ENCODE data around the gene ARMC8.

- no peak for TF ChIP-seq CTCF (IDR thresholded peaks at IDR 0.05; ENCODE audit: low read length)
- no peak for TF ChIP-seq EZH2 (IDR thresholded peaks at IDR 0.05; ENCODE audit: borderline replicate concordance, low read length)
Observed at GRCh38 chr3:138220242-138220641, 33.1 kb downstream of the ARMC8 start.

Measured in OCI-LY1 (cell line).